Endothelial cell of umbilical vein (primary cell): ENCODE results near the gene HOPX. TPM values are rescaled to one million over a fixed set of nuclear protein-coding genes. Genes with fewer than 3 reads are reported as not detected.
A peak's percentile ranks its signal among the peaks of the same experiment; 100 is the strongest.

Experiments
- BruUV-seq: library from RNA; stranded (reverse); fragments of 400-500 nt; replicated peaks from 2 replicates; lab custom pipeline; 2021; lab: Mats Ljungman, UMichigan
- CTCF ChIA-PET: fragments of 300-600, 350-600 bp; sonication (Branson Sonifier 250); formaldehyde crosslinking; loops from one replicate; lab custom pipeline; 2021; ENCODE audit warnings: antibody characterized with exemption, inconsistent platforms; lab: Charles Lee
- POLR2A ChIA-PET: fragments of 300-600, 350-600 bp; sonication (Branson Sonifier 250); formaldehyde crosslinking; loops from one replicate; lab custom pipeline; 2021; ENCODE audit warnings: antibody characterized with exemption, inconsistent platforms; lab: Charles Lee
- DNase-seq: peaks from one replicate; pipeline ENCODE4 v3.0.0-alpha.2; 2011; ENCODE audit warnings: low read depth, low spot score
- FAIRE-seq: peaks from 2 replicates; lab custom pipeline; 2011; peaks lifted over from hg19 to GRCh38; lab: Jason Lieb, UNC
- H2AFZ ChIP-seq: 2 replicates; pipeline ENCODE4 v1.6.0; 2012; ENCODE audit warnings: low read depth, low read length, control low read depth, inconsistent platforms
- H3K27ac ChIP-seq: 2 replicates; pipeline ENCODE4 v1.5.1; 2011; ENCODE audit warnings: low read depth, mild to moderate bottlenecking, control low read depth, low read length, moderate library complexity; ENCODE audit not compliant: insufficient read depth
- H3K27me3 ChIP-seq, 2 experiments: 2 replicates each; pipeline versions ENCODE4 v1.6.0 to v1.6.1; 2011; ENCODE audit warnings: low read length in 2 of 2, mixed read lengths in 1 of 2; ENCODE audit not compliant: control insufficient read depth in 2 of 2, insufficient read depth in 2 of 2
- H3K36me3 ChIP-seq, 2 experiments: 2 replicates in 1 of 2; 3 replicates in 1 of 2; pipeline ENCODE4 v1.5.1; 2011; ENCODE audit warnings: low read length in 2 of 2, mild to moderate bottlenecking in 1 of 2, moderate library complexity in 1 of 2; ENCODE audit not compliant: control insufficient read depth in 2 of 2, insufficient read depth in 2 of 2; ENCODE audit errors: extremely low read depth in 1 of 2
- H3K4me1 ChIP-seq: 3 replicates; pipeline ENCODE4 v1.5.1; 2011; ENCODE audit warnings: mild to moderate bottlenecking, low read length; ENCODE audit not compliant: control insufficient read depth, insufficient read depth; ENCODE audit errors: extremely low read depth
- H3K4me2 ChIP-seq: 2 replicates; pipeline ENCODE4 v1.6.1; 2011; ENCODE audit warnings: low read length, control low read depth, mixed read lengths; ENCODE audit not compliant: insufficient read depth
- H3K4me3 ChIP-seq, 3 experiments: fragments of 200-600 bp in 1 of 3; sonication (generic), shearing (Covaris generic) in 1 of 3; replicated peaks in 1 of 3; 2 replicates each; pipeline ENCODE4 v1.5.1; 2011 to 2016; ENCODE audit warnings: control low read depth in 3 of 3, low read length in 3 of 3, mild to moderate bottlenecking in 2 of 3, inconsistent platforms in 1 of 3, low read depth in 1 of 3, moderate library complexity in 1 of 3; ENCODE audit not compliant: insufficient read depth in 1 of 3
- H3K79me2 ChIP-seq: 2 replicates; pipeline ENCODE4 v1.6.0; 2012; ENCODE audit warnings: low read length, inconsistent platforms; ENCODE audit not compliant: control insufficient read depth, insufficient read depth
- H3K9ac ChIP-seq: replicated peaks from 2 replicates; pipeline ENCODE3; 2011; ENCODE audit warnings: low read length, control low read depth; ENCODE audit not compliant: insufficient read depth; ENCODE audit errors: extremely low read depth
- H3K9me1 ChIP-seq: replicated peaks from 3 replicates; pipeline ENCODE4 v1.6.0; 2011; ENCODE audit warnings: mild to moderate bottlenecking, low read length; ENCODE audit not compliant: control insufficient read depth, insufficient read depth; ENCODE audit errors: extremely low read depth
- H3K9me3 ChIP-seq: replicated peaks from 2 replicates; pipeline ENCODE4 v1.5.1; 2012; ENCODE audit warnings: low read length, inconsistent platforms; ENCODE audit not compliant: control insufficient read depth, insufficient read depth
- H4K20me1 ChIP-seq: replicated peaks from 2 replicates; pipeline ENCODE3; 2011; ENCODE audit warnings: mild to moderate bottlenecking, low read length; ENCODE audit not compliant: control insufficient read depth, insufficient read depth; ENCODE audit errors: extremely low read depth
- CTCF ChIP-seq, 2 donors: IDR thresholded peaks; 1 replicate in 1 of 2; 2 replicates in 1 of 2; pipeline ENCODE4 v1.5.1; 2011; ENCODE audit warnings: low read length in 2 of 2, mild to moderate bottlenecking in 2 of 2, moderate library complexity in 2 of 2, control low read depth in 1 of 2, inconsistent platforms in 1 of 2, low read depth in 1 of 2; ENCODE audit not compliant: insufficient read depth in 1 of 2; ENCODE audit errors: extremely low read depth in 1 of 2
- EZH2 ChIP-seq: IDR thresholded peaks from 2 replicates; pipeline ENCODE4 v1.6.1; 2012; ENCODE audit warnings: borderline replicate concordance, low read depth, mild to moderate bottlenecking, moderate library complexity, low read length, inconsistent platforms; ENCODE audit not compliant: severe bottlenecking
- FOS ChIP-seq: IDR thresholded peaks from 2 replicates; pipeline ENCODE4 v1.6.1; 2011; ENCODE audit warnings: mild to moderate bottlenecking, low read length, moderate library complexity, borderline replicate concordance; ENCODE audit not compliant: insufficient read depth
- GATA2 ChIP-seq: IDR thresholded peaks from 2 replicates; pipeline ENCODE4 v1.7.0; 2011; ENCODE audit warnings: low read depth, mild to moderate bottlenecking, moderate library complexity, mixed read lengths, low read length; ENCODE audit not compliant: insufficient read length, insufficient read depth
- JUN ChIP-seq: IDR thresholded peaks from 2 replicates; pipeline ENCODE4 v1.6.1; 2011; ENCODE audit warnings: borderline replicate concordance, low read depth; ENCODE audit not compliant: insufficient read length, insufficient read depth
- MAX ChIP-seq: IDR thresholded peaks from 2 replicates; pipeline ENCODE4 v1.6.1; 2011; ENCODE audit not compliant: insufficient read depth, insufficient read length
- MYC ChIP-seq: IDR thresholded peaks from one replicate; pipeline ENCODE4 v1.6.1; 2011; ENCODE audit warnings: mild to moderate bottlenecking, low read depth, low read length
- POLR2A ChIP-seq: IDR thresholded peaks from 2 replicates; pipeline ENCODE4 v1.6.1; 2012; ENCODE audit warnings: low read depth, mild to moderate bottlenecking, control low read depth, low read length
- POLR2AphosphoS5 ChIP-seq: IDR thresholded peaks from 2 replicates; pipeline ENCODE4 v1.6.1; 2012; ENCODE audit warnings: low read depth, mild to moderate bottlenecking, control low read depth, low read length, moderate library complexity; ENCODE audit not compliant: insufficient read depth
- dilution Hi-C: fragments of 300-500 bp; cut with MboI; formaldehyde crosslinking; loops from one replicate; pipeline ENCODE4 v1.15.0; 2019; ENCODE audit warnings: low sequenced_read_pairs; ENCODE audit not compliant: extremely low pct_ligation_motif_present
- intact Hi-C: fragments of 100-400 bp; cut with micrococcal nuclease; formaldehyde crosslinking; loops from one replicate; pipeline ENCODE4 v1.10.0; 2022
- polyA plus RNA-seq, 4 experiments: library from polyadenylated mRNA; depleted of rRNA in 3 of 4; stranded (reverse) in 3 of 4; unstranded in 1 of 4; fragments of >200 nt; gene quantifications; 2 replicates each; pipeline versions ENCODE4 v1.2.1 to v1.2.3, GENCODE V29; 2011 to 2012; ENCODE audit warnings: missing spikeins in 1 of 4
- total RNA-seq: library from RNA; stranded (reverse); gene quantifications from 2 replicates; pipeline ENCODE4 v1.2.3, GENCODE V29; 2021

The HOPX gene
- total and polyA plus RNA-seq, 2 donors (not counting 3 experiments of a cell fraction or from before 2014, with no cell fraction given): 3.8 to 5.8 TPM

GRCh38 chr4:56656346-56656643 lies 24.8 kb downstream of the HOPX start:
- no peak for FAIRE-seq
- Histone ChIP-seq H3K4me1 (peaks cover 22% of the 10 kb centered on the region), H2AFZ (peak overlapping the region; percentile 75), H3K9me3 (no peaks in the 10 kb centered on the region), H3K27me3 (peaks cover 0 to 9% of the 10 kb centered on the region in 2 experiments), H3K27ac (no peak overlapping the region), H3K4me2 (peak overlapping the region; percentile 82), H3K4me3 (peak overlapping the region; percentile 36 to 71 (median 54)), H3K9me1 (no peaks in the 10 kb centered on the region), H4K20me1 (no peaks in the 10 kb centered on the region), H3K36me3 (no peaks in the 10 kb centered on the region), H3K9ac (no peak overlapping the region), H3K79me2 (no peaks in the 10 kb centered on the region)
- CTCF ChIA-PET: interaction anchor here (1.5 to 3.3 kb wide), 2 partner anchors 143 kb away, joined by 4 to 18 read pairs; no protein-coding TSS in a partner anchor
- DNase-seq: peak; percentile 11
- intact Hi-C loops (no loop called here), dilution Hi-C loops (no loop called here)
- POLR2A ChIA-PET: no interaction called here
- TF ChIP-seq MYC (no peak), FOS (no peak), GATA2 (no peak), POLR2AphosphoS5 (no peak), CTCF (IDR thresholded peaks at IDR 0.05; ENCODE audit: extremely low read depth in 1 of 2, insufficient read depth in 1 of 2, low read depth in 1 of 2, low read length in 2 of 2) (peak in 1 of 2 donors; percentile 43), POLR2A (no peak), JUN (no peak), EZH2 (peak; percentile 58), MAX (no peak)
- BruUV-seq: no TSS peak
